ENCODE data around the gene TRPV5. TPM values are rescaled to one million over a fixed set of nuclear protein-coding genes. Genes with fewer than 3 reads are reported as not detected.

TRPV5 gene
- total RNA-seq, 3 donors from 2014 or later (not counting 1 experiment from before 2014, with no cell fraction given) = not detected

GRCh38 chr7:142881586-142882337 is 51.8 kb downstream of the TRPV5 start:
- Mint-ChIP-seq H3K4me1 (no peaks in the 10 kb centered on the region), H3K27ac (no peak overlapping the region), H3K4me3 (no peak overlapping the region), H3K36me3 (no peaks in the 10 kb centered on the region), H3K9me3 (no peaks in the 10 kb centered on the region), H3K27me3 (ENCODE audit: low read depth in 2 of 2) (peaks cover 19 to 22% of the 10 kb centered on the region in 2 donors)
- Histone ChIP-seq H3K27me3 (ENCODE audit: control insufficient read depth, insufficient read depth, low read length) (no peaks in the 10 kb centered on the region), H3K9me3 (ENCODE audit: control insufficient read depth, insufficient read depth, low read length) (no peaks in the 10 kb centered on the region), H3K36me3 (ENCODE audit: control insufficient read depth, insufficient read depth, low read length) (no peaks in the 10 kb centered on the region), H3K27ac (ENCODE audit: low read length) (no peak overlapping the region), H3K4me3 (ENCODE audit: low read length) (no peak overlapping the region), H3K4me1 (ENCODE audit: control insufficient read depth, insufficient read depth, low read length) (no peaks in the 10 kb centered on the region)
- DNase-seq = no peak
- intact Hi-C loops (cut with micrococcal nuclease) = no loop called here
- 72% methylated on average over 9 of the region's 9 CpGs for WGBS (ENCODE audit: insufficient coverage)
- TF ChIP-seq CTCF (IDR thresholded peaks at IDR 0.05) = no peak
- ATAC-seq = no peak

- TF ChIP-seq CTCF (IDR thresholded peaks at IDR 0.05) = peak; percentile 71
- H3K27me3 ChIP-seq (ENCODE audit: control insufficient read depth, insufficient read depth, low read length) = no peaks in the 10 kb centered on the region
- DNase-seq = peak in 1 of 2 donors; percentile 76
- ATAC-seq = peak; percentile 54 to 82 (median 70)
- no peaks in the 10 kb centered on the region for H3K4me1 Mint-ChIP-seq
- H3K4me3 ChIP-seq (ENCODE audit: low read length) = no peak overlapping the region
- H3K9me3 Mint-ChIP-seq = no peaks in the 10 kb centered on the region
- no peaks in the 10 kb centered on the region for H3K36me3 Mint-ChIP-seq
- H3K27me3 Mint-ChIP-seq (ENCODE audit: low read depth in 2 of 2) = peaks cover 20 to 22% of the 10 kb centered on the region in 2 donors
- H3K4me1 ChIP-seq (ENCODE audit: control insufficient read depth, insufficient read depth, low read length) = no peaks in the 10 kb centered on the region
- no peaks in the 10 kb centered on the region for H3K9me3 ChIP-seq (ENCODE audit: control insufficient read depth, insufficient read depth, low read length)
- no peak overlapping the region for H3K27ac ChIP-seq (ENCODE audit: low read length)
- no peak overlapping the region for H3K4me3 Mint-ChIP-seq
- H3K27ac Mint-ChIP-seq = no peak overlapping the region
- no peaks in the 10 kb centered on the region for H3K36me3 ChIP-seq (ENCODE audit: control insufficient read depth, insufficient read depth, low read length)
- 39% methylated on average over 6 of the region's 8 CpGs for WGBS (ENCODE audit: insufficient coverage)
- intact Hi-C loops (cut with micrococcal nuclease) = no loop called here
Observed at GRCh38 chr7:142880876-142881505, 52.6 kb downstream of the TRPV5 start.

GRCh38 chr7:142879060-142879459 is 54.5 kb downstream of the TRPV5 start:
- Mint-ChIP-seq H3K27me3 (ENCODE audit: low read depth in 2 of 2) (peaks cover 21 to 22% of the 10 kb centered on the region in 2 donors), H3K27ac (no peak overlapping the region), H3K4me1 (no peaks in the 10 kb centered on the region), H3K4me3 (no peak overlapping the region), H3K9me3 (no peaks in the 10 kb centered on the region), H3K36me3 (no peaks in the 10 kb centered on the region)
- no peak overlapping the region for H3K27ac ChIP-seq (ENCODE audit: low read length)
- H3K4me3 ChIP-seq (ENCODE audit: low read length) = no peak overlapping the region
- H3K9me3 ChIP-seq (ENCODE audit: control insufficient read depth, insufficient read depth, low read length) = no peaks in the 10 kb centered on the region
- no peaks in the 10 kb centered on the region for H3K27me3 ChIP-seq (ENCODE audit: control insufficient read depth, insufficient read depth, low read length)
- 85% methylated on average over 5 of the region's 5 CpGs for WGBS (ENCODE audit: insufficient coverage)
- TF ChIP-seq CTCF (IDR thresholded peaks at IDR 0.05) = no peak
- no peaks in the 10 kb centered on the region for H3K4me1 ChIP-seq (ENCODE audit: control insufficient read depth, insufficient read depth, low read length)
- no peaks in the 10 kb centered on the region for H3K36me3 ChIP-seq (ENCODE audit: control insufficient read depth, insufficient read depth, low read length)
- intact Hi-C loops (cut with micrococcal nuclease) = no loop called here
- ATAC-seq (no peak), DNase-seq (no peak)

All from natural killer cell (primary cell).